ENCODE results near the gene ZFYVE26.
"Not testable (repeated sequence)": the region's sequence is repeated elsewhere in the genome, so short reads cannot be mapped to it uniquely, and the experiment has no call there.

The ZFYVE26 gene

DNA sequence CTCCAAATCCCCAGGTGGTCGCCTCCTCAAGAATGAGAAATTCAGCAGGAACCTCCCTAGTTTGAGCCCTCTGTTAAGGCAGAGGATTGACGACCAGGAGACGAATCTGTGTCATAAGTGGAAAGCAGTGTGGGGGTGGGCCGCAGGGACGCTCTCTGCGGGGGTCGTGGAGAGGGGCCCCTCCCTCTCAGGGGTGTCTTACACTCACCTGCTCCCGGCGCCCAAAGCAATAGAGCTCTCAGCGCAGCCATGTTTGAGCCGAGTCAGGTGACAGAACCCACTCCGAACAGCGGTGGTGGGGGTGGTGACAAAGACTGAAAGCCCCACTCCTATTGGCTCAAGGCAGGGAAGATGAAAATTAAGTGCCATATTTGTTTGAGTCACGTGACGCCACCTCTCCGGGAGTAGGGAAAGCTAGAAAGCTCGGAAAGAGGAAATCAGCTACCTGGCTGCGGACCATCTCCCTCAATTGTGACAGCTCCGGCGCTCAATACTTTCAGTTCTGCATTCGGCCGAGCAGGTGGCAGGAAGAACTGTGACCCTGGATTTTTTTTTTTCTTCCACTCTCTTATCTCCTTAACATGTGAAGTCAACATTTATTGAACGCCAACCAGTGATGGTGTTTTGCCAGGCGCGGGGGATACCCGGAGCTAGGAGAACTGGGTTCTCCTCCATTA, at the start of gene ZFYVE26:
TSS of gene ZFYVE26 (minus strand) at position 265 of the 677 bp plus-strand sequence. CDS start 627 bp downstream, outside the sequence.
- ATAC-seq (peak; percentile 94), DNase-seq (peak; percentile 89)

DNA sequence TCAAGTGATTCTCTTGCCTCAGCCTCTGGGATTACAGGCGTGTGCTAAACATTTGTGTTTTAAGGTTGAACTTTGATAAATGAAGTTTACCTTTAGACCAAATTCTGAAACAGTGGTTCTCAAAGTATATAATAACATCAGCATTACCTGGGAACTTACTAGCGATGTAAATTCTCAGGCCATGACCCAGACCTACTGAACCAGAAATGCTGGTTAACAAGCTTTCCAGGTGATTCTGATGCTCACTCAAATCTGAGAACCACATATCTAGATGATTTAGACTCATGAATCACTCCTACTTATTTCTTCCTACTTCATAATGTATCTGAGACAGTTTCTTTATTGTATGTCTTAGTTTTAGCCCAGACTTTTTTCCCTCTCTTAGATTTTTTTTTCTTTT, 46.8 kb upstream of the ZFYVE26 start:
- DNase-seq (no peak), ATAC-seq (no peak)

DNA sequence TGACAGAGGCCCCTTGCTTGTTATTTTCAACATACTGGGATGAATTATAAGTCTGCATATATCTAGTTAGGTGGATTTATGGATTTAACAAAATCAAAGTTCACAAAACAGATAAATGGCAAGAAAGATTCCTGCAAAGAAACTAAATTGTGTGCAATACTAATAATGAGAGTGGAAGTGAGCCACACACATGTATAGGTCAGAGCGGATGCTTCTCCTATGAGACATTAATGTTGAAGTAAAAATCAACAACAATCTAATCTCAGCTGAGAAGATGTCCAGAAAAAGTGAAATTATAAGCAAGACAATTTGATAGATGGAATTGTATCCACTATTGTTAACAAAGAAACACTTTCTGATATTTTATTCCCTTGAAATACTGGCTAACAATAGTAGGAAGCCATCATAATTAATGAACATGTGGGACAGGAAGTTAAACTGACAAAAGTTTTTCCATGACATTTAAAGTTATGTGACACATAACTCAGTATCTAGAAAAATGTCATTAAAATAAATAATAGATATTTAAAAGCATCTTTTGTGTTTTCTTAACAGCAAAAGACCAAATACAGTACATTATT, 42.9 kb upstream of the ZFYVE26 start:
- no peak for DNase-seq
- no peak for ATAC-seq

DNA sequence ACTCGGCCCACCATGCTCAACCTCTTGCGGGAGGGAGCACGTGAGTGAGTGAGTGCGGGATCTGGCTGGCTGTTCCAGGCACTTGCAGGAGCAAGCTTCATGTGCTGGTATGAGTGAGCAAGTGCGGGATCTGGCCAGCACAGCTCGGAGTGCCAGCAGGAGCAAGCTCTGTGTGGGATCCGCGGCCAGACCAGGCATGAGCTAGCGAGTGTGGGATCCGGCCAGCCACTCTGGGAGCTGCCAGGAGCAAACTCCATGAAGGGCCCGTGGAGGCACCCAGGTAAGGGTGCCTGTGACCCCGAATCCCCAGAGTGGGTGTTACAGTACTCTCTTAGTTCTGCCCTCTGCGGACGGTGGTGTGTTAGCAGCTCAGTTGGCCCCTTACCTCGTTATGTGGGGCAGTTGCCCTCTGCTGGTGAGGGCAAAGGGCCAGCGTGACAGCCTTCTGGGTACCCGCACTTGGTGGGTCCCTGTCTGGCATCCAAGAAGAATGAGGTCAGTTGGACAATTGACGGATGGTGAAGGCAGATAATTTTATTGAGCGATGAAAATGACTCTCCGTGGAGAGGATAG, 41.5 kb upstream of the ZFYVE26 start:
- ATAC-seq (no peak), DNase-seq (no peak)

DNA sequence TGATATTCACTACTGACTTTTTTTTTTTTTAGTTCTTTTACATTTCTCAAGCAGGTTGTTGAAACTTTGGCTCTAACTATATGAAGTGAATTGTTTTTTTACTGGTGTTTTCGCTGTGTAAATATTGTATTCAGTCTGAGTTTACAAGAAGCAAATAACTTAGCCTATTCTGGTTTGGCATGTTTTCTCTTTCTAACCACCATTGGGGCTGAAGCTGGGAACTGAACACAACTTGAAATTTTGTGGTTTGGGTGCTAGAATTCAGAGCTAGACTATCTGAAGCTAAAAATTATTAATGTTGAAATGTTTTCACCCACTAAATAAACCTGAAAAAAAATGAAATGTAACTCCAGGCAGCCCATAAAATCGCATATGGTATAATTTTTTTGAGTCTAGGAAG, 40.4 kb upstream of the ZFYVE26 start:
- no peak for DNase-seq
- ATAC-seq, result no peak

DNA sequence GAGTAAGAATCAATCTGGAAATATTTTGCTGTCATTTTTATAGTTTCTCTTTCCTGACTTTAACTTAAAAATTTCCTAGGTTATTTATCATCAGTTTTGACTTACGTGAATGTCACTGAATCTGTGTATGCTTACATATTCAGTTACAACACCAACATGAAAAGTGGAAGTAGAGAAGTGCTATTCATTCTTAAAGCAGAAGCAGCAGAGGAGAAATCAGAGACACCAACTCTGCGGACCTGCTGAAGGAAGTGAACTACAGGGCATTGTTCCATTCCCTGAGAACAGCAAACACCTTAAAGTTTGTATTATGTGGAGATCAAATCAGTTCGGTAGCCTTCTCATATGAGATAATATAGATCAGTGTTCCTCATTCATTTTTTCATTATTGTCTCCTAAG, 37.3 kb upstream of the ZFYVE26 start:
- ATAC-seq (no peak), DNase-seq (no peak)

DNA sequence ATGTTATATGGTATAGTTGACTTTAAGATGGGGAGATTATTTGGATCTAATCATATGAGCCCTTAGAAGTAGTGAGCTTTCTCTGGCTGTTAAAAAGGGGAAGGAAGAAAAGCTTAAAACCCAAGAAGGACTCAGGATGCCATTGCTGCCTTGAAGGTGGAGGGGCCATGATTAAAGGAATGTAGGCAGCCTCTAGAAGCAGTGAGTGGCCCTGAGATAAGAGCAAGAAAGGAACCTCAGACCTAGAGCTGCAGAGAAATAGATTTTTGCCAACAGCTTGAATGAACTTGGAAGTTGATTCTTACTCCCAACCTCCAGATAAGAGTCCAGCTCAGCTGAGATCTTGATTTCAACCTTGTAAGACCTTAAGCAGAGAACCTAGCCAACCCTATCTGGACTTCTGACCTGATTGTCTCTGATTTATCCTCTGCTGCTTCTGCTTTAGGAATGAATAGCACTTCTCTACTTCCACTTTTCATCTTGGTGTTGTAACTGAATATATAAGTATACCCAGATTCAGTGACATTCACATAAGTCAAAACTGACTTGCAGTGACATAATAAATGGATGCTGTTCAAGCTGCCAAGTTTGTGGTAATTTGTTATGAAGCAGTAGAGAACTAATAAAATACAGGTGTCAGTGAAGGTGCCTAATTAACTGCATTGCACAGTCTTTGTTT, 36.7 kb upstream of the ZFYVE26 start:
- DNase-seq (no peak), ATAC-seq (no peak)

DNA sequence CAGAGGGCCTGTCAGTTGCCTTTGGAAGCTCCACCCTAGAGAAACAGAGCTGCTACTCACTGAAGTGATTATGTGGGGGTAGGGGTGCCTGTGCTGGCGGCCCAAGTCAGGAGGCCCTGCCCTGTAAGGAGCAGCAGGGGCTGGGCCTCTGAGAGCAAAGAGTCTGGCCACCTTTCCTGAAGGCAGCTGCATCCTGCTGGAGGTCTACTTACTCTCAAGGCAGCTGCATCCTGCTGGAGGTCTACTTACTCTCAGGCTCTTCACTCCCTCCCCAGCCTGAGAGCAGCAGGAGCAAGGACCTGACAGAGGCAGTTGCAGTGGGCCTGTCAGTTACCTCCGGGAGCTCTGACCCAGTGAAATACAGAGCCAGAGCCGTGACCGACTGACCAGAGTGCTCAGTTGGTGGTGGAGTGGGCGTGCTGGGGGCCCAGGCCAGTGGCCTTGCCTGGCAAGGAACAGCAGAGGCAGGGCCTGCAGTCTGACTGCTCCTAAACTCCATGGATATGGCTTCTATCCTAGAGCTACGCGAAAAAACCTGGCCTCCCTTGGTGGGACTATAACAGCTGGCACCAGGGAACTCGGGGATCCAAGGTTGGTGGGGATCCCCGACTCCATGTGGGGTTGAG, 35.5 kb upstream of the ZFYVE26 start:
- DNase-seq, result no peak
- ATAC-seq, result no peak

DNA sequence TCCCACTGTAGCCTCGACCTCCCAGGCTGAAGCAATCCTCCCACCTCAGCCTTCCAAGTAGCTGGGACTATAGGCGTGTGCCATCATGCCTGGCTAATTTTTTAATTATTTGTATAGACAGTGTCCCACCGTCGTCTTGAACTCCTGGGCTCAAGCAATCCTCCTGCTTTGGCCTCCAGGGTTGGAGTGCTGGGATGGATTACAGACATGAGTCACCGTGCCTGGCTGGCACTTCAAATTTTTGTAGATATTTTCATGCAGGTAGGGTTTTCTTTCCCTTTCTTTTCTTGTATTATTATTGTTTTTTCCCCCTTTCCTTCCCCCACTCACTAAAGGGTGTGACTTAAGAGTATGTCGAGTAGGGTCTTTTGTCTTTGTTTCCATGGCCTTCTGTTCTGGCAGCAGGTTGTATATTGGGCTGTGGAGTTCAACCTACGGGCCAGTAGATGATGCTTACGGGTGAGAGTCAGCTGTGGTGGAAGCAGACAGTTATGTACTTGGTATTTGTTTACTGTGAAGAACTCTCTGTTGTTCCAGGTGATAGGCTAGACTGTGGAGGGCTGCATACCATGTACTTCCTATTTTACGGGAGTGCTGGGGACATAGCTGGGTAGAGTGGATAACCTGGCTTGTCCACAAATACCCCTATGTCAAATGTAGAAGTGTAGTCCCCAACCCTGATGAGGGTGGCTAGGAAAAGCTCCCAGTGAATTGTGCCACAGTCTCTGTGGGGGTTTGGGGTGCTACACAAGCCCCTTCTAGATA, 33.9 kb upstream of the ZFYVE26 start:
- DNase-seq (no peak), ATAC-seq (no peak)

DNA sequence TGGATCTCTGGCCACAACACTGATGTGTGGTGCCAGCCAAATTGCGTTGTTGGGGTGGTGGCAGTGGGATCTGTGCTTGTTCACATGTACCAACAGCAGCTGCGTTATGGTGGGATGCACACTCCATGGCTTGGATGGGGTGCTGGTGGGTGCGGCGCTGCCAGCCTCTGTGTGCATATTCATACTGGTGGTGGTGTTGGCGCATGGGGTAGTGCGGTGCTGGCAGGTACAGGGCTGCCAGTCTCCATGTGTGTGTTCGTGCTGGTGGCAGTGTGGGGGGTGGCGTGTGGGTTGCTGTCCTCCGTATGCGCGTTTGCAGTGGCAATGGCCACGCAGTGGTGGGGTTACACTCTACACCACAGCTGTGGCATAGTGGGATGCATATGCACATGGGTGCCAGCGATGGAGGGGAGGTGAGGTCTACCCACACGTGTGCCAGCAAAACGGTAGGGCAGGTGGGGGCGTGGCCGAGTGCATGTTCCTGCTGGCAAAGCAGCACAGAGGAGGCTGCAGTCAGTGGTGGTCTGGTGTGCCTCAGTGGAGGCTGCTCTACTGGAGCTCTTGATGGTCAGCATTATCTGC, 29.7 kb upstream of the ZFYVE26 start:
- no peak for ATAC-seq
- no peak for DNase-seq

DNA sequence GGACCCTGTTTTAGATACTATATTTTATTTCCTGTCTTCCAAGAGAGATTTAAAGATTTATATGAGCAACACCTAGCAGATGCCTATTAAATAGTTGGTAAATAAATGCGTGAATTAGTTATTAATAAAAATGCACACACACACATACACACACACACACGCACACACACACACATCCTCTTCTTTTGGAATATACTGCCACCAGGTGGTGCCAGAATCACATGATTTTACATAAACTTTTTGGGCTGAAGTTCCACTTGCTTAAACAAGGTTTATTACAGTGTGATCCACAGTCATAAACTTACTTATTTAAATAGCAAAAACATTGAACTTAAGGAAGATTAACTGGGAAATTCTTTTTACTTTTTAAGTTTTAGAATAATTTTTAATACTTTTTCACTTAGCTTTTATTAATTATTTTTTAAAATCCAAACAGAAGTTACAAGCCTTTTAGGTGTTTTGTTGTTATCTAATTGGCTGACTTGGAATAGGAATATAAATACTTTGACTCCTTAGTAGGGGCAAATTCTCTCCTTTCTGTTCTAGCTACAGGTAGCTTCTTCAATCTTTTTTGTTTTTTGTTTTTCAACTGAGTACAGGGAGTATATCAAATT, 20.7 kb upstream of the ZFYVE26 start:
- DNase-seq (peak; percentile 17), ATAC-seq (no peak)

DNA sequence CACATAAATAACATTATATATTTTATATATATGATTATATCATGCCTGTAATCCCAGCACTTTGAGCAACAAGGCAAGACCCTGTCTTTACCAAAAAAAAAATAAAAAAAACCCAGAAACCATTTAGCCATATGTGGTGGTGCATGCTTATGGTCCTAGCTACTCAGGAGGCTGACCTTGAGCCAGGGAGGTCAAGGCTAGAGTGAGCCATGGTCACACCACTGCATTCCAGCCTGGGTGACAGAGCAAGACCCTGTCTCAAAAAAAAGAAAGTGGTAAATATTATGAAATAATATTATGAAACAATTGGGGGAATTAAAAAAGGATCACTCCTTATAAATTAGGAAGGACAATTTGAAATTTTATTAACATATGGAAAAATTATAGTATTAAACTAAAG, 19.2 kb upstream of the ZFYVE26 start:
- no peak for ATAC-seq
- DNase-seq, result no peak

DNA sequence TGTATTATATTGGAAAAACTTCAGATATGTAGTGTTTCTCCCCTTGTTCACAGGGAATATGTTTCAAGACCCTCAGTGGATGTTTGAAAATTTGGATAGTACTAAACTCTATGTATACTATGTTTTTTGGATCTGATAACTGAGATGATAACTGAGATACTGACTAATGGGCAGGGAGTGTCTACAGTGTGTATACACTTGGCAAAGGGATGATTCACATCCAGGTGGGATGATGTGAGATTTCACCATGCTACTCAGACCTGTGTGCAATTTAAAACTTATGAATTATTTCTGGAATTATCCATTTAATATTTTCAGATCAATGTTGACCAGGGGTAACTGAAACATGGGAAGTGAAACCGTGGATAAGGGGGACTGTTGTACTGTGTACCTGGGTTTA, 17.0 kb upstream of the ZFYVE26 start:
- DNase-seq (no peak), ATAC-seq (no peak)

DNA sequence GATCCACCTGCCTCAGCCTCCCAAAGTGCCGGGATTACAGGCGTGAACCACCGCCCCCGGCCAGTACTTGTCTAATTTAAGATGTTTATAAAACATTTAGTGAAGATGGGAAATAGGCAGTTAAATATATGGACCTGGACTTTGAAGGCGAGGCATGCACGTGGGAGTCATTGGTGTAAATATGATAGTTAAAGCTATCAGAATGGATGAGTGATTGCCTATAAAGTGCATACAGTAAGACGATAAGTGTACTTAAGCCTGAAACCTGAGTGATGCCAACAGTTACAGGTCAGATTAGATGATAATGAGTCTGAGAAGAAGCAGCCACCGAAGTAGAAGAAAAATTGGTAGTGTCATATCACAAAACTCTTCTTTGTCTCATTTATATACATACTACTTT, 14.7 kb upstream of the ZFYVE26 start:
- no peak for ATAC-seq
- no peak for DNase-seq

DNA sequence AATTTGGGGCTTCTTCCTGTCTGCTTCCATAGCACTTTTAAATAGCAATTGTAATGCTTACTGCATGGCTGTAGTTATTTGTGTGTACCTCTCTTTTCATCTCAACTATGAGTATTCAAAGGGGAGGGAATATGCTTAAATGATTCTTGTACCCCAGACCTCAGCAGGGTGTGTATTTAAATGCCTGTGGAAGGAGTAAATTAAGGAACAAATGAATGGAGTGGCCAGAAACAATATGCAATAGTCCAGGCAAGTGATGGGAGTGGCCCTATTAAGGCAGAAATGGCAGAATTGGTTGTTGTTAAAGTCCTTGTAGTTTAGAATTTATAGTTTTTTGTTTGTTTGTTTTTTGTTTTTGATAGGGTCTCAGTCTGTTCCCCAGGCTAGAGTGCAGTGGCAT, 4.7 kb upstream of the ZFYVE26 start:
- no peak for DNase-seq
- ATAC-seq, result no peak

DNA sequence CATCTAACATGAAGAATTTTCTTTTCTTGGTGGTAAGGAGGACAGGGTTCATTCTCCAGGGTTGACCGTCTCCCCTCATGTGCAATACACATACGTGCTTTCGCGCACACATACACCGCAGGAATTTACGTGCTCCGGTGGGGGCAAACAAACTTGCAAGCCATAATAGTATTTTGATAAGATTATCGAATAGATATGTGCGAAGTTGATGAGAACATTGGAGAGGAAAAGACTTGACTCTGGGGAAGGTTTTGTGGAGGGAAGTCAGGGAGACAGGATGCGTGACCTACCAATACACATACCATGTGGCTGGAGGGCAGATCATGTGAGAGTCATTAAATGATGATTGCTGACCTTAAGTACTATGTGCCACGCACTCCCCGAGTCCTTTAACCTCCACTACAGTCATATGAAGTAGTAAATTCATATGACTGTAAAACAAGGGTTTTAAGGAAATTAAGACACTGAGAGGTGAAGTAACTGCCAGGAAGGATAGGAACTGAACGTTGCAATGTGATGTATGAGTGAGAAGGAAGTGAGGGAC, 4.1 kb upstream of the ZFYVE26 start:
- ATAC-seq (peak; percentile 21), DNase-seq (peak; percentile 33)

DNA sequence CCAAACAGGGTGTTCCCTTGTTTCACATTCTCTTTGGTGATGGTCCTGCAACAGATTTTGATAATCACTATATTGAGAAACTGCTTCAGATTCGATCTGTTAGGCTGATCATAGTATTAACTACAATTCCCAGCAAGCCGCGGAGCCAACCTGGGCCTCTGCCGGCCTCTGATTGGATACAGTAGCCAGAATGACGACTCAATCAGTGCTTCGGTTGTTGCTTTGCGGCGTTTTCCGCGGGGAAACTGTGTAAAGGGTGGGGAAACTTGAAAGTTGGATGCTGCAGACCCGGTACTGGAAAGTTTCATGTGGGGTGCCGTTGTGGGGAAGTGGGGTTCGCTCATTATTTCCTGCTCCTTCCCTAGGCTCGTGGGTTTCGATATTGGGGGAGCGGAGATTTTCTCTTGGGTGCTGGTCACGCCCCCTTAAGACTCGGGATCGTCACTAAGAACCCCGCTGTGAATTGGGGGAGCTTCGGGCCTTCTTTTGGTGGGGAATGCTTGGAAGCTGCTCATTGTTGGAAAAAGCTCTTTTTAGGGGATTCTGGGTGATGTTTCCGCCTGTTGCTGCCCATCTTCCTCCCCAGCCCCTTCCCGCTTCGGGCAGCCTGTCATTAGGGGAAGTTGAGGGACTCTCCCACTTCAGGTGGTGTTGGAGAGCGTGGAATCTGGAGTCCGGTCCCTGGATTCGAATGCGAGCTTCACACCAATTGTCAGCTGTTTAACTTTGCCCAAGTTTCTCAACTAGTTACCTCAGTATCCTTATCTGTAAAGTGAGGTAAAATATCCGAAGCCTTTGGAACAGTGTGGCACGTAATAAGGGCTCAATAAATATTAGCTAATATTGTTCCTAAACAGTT, 3.4 kb upstream of the ZFYVE26 start, which contains the start of gene RAD51B:
TSS of gene RAD51B (plus strand) at position 217 of the 859 bp plus-strand sequence.
- peak; percentile 83 for ATAC-seq
- peak; percentile 85 for DNase-seq

DNA sequence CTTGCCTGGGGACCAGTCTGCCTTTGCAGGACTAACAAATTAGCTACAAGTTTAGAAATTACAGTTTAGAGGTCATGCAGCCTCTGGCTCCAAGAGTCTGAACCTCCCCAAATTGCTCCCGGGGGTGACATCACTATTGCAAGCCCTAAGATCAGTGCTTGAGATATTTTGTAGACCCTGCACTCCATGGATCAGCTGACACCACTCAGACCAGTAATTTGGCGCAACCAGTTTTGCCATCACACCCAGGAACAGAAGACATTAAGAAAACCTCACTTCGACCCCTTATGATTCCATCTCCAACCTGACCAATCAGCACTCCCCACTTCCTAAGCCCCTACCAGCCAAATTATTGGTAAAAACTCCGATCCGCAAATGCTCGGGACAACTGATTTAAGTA, 2.1 kb upstream of the ZFYVE26 start:
- DNase-seq, ATAC-seq: not testable (repeated sequence)

DNA sequence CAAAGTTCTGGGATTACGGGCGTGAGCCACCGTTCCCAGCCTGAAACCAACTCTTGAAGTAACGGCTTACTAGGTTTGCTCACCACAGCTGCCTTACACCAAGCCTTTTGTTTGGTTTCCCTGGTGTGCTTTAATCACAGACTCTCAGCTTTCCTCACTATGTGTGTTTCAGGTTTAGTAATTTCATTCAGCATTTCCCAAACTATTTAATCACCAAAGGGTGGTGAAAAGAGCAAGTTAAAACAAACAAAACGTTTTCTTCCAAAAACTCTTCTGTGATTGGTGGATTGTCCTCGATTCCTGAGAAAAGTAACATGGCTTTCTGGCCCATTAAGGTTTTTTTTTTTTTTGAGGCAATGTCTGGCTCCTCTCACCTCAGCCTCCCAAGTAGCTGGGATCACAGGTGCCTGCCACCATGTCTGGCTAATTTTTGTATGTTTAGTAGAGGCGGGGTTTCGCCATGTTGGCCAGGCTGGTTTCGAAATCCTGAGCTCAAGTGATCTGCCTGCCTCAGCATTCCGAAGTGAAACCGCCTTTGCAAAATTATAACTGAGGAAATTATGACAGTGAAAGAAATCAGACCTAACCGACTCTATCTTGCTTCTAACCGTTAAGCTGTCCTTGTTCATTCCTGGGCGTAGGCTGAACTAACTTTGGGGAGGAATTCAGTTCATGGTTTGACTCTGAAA, 1.5 kb upstream of the ZFYVE26 start:
- DNase-seq, result no peak
- ATAC-seq, result no peak

Measured in stimulated activated naive CD8-positive, alpha-beta T cell treated with anti-CD3 and anti-CD28 coated beads, Interleukin-15, Interleukin-2, amounts not matched to agents 100 U/mL and 50 U/mL, for 24 hours (primary cell).